Neural crest cell (in vitro differentiated cells): ENCODE results near the gene RIMKLA. TPM values are rescaled to one million over a fixed set of nuclear protein-coding genes. Genes with fewer than 3 reads are reported as not detected.

Experiments used
- DNase-seq: peaks from one replicate; pipeline ENCODE4 v3.0.0; 2021; ENCODE audit warnings: low read depth, mixed read lengths, low spot score
- H3K27ac Mint-ChIP-seq: one replicate; pipeline ENCODE4 v1.8.0; 2021; ENCODE audit warnings: mild to moderate bottlenecking, mixed read lengths; ENCODE audit not compliant: unreplicated experiment
- H3K27me3 Mint-ChIP-seq: 2 replicates; pipeline ENCODE4 v1.8.0; 2021; ENCODE audit warnings: low read depth, mild to moderate bottlenecking, mixed read lengths
- H3K36me3 Mint-ChIP-seq: 2 replicates; pipeline ENCODE4 v1.8.0; 2021; ENCODE audit warnings: low read depth, mild to moderate bottlenecking, mixed read lengths
- H3K4me1 Mint-ChIP-seq: 2 replicates; pipeline ENCODE4 v1.8.0; 2021; ENCODE audit warnings: mixed read lengths
- H3K4me3 Mint-ChIP-seq: one replicate; pipeline ENCODE4 v1.8.0; 2021; ENCODE audit warnings: mild to moderate bottlenecking, mixed read lengths
- H3K9me3 Mint-ChIP-seq: 2 replicates; pipeline ENCODE4 v1.8.0; 2021; ENCODE audit warnings: mixed read lengths
- CTCF ChIP-seq: fragments of 200-600 bp; sonication (generic); conservative IDR thresholded peaks from 2 replicates; pipeline ENCODE4 v1.5.0; 2021; ENCODE audit warnings: antibody characterized with exemption, mild to moderate bottlenecking
- total RNA-seq: library from RNA; stranded (reverse); gene quantifications from 2 replicates; pipeline ENCODE4 v1.2.1, GENCODE V29; 2021

RIMKLA gene
- total RNA-seq, 1 donor from 2014 or later, result 3.4 TPM

- Mint-ChIP-seq H3K9me3 (no peaks in the 10 kb centered on the region), H3K27ac (no peak overlapping the region), H3K27me3 (no peaks in the 10 kb centered on the region), H3K4me3 (no peak overlapping the region), H3K36me3 (no peaks in the 10 kb centered on the region), H3K4me1 (peaks cover 6% of the 10 kb centered on the region)
- no peak for DNase-seq
- TF ChIP-seq CTCF, result no peak
Observed at GRCh38 chr1:42423681-42424080, 43.1 kb downstream of the RIMKLA start.

DNA sequence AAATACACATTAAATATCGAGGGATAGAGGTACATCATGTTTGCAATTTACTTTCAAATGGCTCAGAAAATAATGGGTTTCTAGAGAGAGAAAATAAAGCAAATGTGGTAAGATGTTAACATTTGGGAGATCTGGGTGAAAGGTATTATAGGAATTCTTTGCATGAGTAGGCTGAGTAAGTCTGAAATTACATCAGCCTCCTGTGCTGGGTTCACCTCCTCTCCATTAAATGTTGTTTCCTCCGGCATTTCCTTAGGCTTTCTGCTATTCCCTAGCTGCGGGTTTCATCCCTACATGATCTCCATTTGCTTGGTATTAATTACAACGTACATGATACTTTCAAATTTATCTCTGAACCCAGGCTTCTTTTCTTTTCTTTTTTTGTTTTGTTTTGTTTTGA is 43.6 kb downstream of the RIMKLA start:
- H3K9me3 Mint-ChIP-seq, result no peaks in the 10 kb centered on the region
- no peak for DNase-seq
- peaks cover 6% of the 10 kb centered on the region for H3K4me1 Mint-ChIP-seq
- no peak overlapping the region for H3K4me3 Mint-ChIP-seq
- no peak for TF ChIP-seq CTCF
- H3K27me3 Mint-ChIP-seq, result no peaks in the 10 kb centered on the region
- H3K36me3 Mint-ChIP-seq, result no peaks in the 10 kb centered on the region
- H3K27ac Mint-ChIP-seq, result no peak overlapping the region

GRCh38 chr1:42427240-42427639 is 46.6 kb downstream of the RIMKLA start:
- Mint-ChIP-seq H3K9me3 (no peaks in the 10 kb centered on the region), H3K27me3 (no peaks in the 10 kb centered on the region), H3K27ac (no peak overlapping the region), H3K36me3 (no peaks in the 10 kb centered on the region), H3K4me3 (no peak overlapping the region), H3K4me1 (peaks cover 6% of the 10 kb centered on the region)
- no peak for DNase-seq
- no peak for TF ChIP-seq CTCF

DNA sequence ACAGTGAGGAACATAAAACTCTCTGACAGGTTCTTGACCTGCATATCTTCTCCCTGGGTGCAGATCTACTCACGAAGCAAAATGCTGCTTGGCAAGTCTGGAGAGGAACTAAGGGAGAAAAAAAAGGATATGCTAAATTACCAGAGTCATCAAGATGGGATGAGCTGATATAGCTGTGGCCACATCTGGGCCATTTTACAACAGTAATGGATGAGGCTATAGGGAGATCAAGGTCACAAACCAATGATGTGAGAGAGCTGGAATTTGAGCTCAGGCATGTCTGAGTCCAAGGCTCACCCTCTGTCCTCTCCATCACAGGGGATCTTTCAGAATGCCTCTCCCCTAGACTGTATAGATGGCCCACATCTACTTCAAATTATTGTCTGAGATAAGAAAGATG is 49.0 kb downstream of the RIMKLA start:
- Mint-ChIP-seq H3K27me3 (no peaks in the 10 kb centered on the region), H3K9me3 (no peaks in the 10 kb centered on the region), H3K4me1 (no peaks in the 10 kb centered on the region), H3K27ac (no peak overlapping the region), H3K36me3 (no peaks in the 10 kb centered on the region), H3K4me3 (no peak overlapping the region)
- no peak for TF ChIP-seq CTCF
- no peak for DNase-seq

DNA sequence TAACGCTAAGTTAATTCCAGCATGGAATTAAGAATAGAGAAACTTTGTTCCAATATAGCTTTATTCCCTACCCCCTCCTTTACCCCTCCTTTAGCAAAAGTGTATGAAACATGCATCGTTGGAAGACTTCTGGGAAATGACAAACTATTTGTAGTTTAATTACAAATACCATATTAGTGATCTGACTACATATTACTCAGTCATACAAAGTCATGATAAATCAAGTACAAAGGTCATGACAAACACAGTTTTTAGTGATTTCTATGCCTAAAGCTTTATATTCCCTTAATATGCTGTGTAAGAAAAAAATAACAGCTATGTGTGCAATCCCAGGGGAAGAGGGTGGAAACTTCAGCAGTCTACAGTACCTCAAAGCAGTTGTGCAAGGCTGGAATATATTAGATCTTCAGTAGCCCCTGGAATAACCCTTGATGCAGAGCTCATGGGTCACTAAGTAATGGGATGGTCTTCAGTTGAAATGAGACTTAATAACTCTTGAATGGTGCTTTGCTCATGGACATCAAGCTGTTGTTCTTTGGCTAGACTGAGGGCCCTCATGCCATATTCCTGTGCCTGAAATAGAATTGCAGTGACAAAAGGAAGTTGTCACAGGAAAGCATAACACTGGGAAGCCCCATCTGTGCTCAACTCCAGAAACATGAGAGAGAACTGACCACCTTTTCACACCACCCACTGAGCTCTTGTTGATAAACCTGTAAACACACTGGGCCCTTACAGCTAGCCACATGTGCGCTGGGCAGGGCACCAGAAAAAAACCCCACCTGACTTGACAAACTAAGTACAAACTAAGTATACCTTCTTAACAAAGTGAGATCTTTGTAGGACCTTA is 49.9 kb downstream of the RIMKLA start:
- H3K36me3 Mint-ChIP-seq, result no peaks in the 10 kb centered on the region
- H3K4me1 Mint-ChIP-seq, result no peaks in the 10 kb centered on the region
- TF ChIP-seq CTCF, result no peak
- DNase-seq, result no peak
- H3K9me3 Mint-ChIP-seq, result no peaks in the 10 kb centered on the region
- H3K27me3 Mint-ChIP-seq, result no peaks in the 10 kb centered on the region
- no peak overlapping the region for H3K4me3 Mint-ChIP-seq
- no peak overlapping the region for H3K27ac Mint-ChIP-seq
